HG02678 (cell line): Measurements from ENCODE around the gene ZNF701.

ENCODE experiments used
- ATAC-seq: cut with Tn5 transposase; IDR thresholded peaks from one replicate; pipeline ENCODE4 v1.9.1; 2021; ENCODE audit warnings: mild to moderate bottlenecking, moderate library complexity; ENCODE audit not compliant: unreplicated experiment

ZNF701 gene

GRCh38 chr19:52635786-52636570 lies 65.9 kb downstream of the ZNF701 start:
- no peak for ATAC-seq
